Stimulated activated naive B cell treated with anti-CD40 and anti-IgM and Interleukin-4, amounts not matched to agents 10 μg/mL and 1 μg/mL and 100 μg/mL, for 72 hours (primary cell): Measurements from ENCODE around the gene CCDC192.

ENCODE experiments used
- ATAC-seq, 2 donors: fragments of 150-1000 bp; cut with Tn5 transposase; replicated peaks; 2 replicates each; pipeline ENCODE4 v1.10.0; 2021; ENCODE audit warnings: moderate library complexity in 1 of 2
- DNase-seq: peaks from one replicate; pipeline ENCODE4 v3.0.0; 2021
- H3K27ac Mint-ChIP-seq: one replicate; pipeline ENCODE4 v1.8.0; 2022; ENCODE audit warnings: mild to moderate bottlenecking, mixed read lengths
- H3K27me3 Mint-ChIP-seq, 2 donors: one replicate each; pipeline ENCODE4 v1.8.0; 2022; ENCODE audit warnings: mixed read lengths in 2 of 2
- H3K36me3 Mint-ChIP-seq, 2 donors: one replicate each; pipeline ENCODE4 v1.8.0; 2022; ENCODE audit warnings: mixed read lengths in 2 of 2, mild to moderate bottlenecking in 1 of 2
- H3K4me1 Mint-ChIP-seq, 2 donors: one replicate each; pipeline ENCODE4 v1.8.0; 2022; ENCODE audit warnings: mixed read lengths in 2 of 2, mild to moderate bottlenecking in 1 of 2
- H3K4me3 Mint-ChIP-seq, 2 donors: one replicate each; pipeline ENCODE4 v1.8.0; 2022; ENCODE audit warnings: mild to moderate bottlenecking in 2 of 2, mixed read lengths in 2 of 2, moderate library complexity in 1 of 2
- H3K9me3 Mint-ChIP-seq, 2 donors: one replicate each; pipeline ENCODE4 v1.8.0; 2022; ENCODE audit warnings: mixed read lengths in 2 of 2, mild to moderate bottlenecking in 1 of 2

CCDC192 gene

GRCh38 chr5:127894461-127894860, 191.3 kb downstream of the CCDC192 start:
- Mint-ChIP-seq H3K4me1 (no peaks in the 10 kb centered on the region), H3K27me3 (peaks cover 0 to 4% of the 10 kb centered on the region in 2 donors), H3K9me3 (no peaks in the 10 kb centered on the region), H3K27ac (no peak overlapping the region), H3K4me3 (no peak overlapping the region), H3K36me3 (no peaks in the 10 kb centered on the region)
- DNase-seq: no peak
- no peak for ATAC-seq

GRCh38 chr5:127898551-127899213, 195.5 kb downstream of the CCDC192 start:
- H3K9me3 Mint-ChIP-seq: no peaks in the 10 kb centered on the region
- no peaks in the 10 kb centered on the region for H3K36me3 Mint-ChIP-seq
- H3K4me3 Mint-ChIP-seq: no peak overlapping the region
- no peaks in the 10 kb centered on the region for H3K4me1 Mint-ChIP-seq
- H3K27me3 Mint-ChIP-seq: no peaks in the 10 kb centered on the region
- ATAC-seq (no peak), DNase-seq (no peak)
- H3K27ac Mint-ChIP-seq: no peak overlapping the region

- Mint-ChIP-seq H3K4me3 (no peak overlapping the region), H3K36me3 (no peaks in the 10 kb centered on the region), H3K27ac (no peak overlapping the region), H3K27me3 (no peaks in the 10 kb centered on the region), H3K4me1 (no peaks in the 10 kb centered on the region), H3K9me3 (no peaks in the 10 kb centered on the region)
- ATAC-seq (no peak), DNase-seq (no peak)
Measured at GRCh38 chr5:127899214-127899610, 196.0 kb downstream of the CCDC192 start.

GRCh38 chr5:127906562-127907204, 203.5 kb downstream of the CCDC192 start:
- no peak overlapping the region for H3K4me3 Mint-ChIP-seq
- no peaks in the 10 kb centered on the region for H3K4me1 Mint-ChIP-seq
- no peaks in the 10 kb centered on the region for H3K36me3 Mint-ChIP-seq
- DNase-seq: no peak
- H3K27ac Mint-ChIP-seq: no peak overlapping the region
- no peaks in the 10 kb centered on the region for H3K9me3 Mint-ChIP-seq
- H3K27me3 Mint-ChIP-seq: no peaks in the 10 kb centered on the region
- ATAC-seq: no peak

- ATAC-seq (no peak), DNase-seq (no peak)
- H3K27me3 Mint-ChIP-seq: no peaks in the 10 kb centered on the region
- no peaks in the 10 kb centered on the region for H3K9me3 Mint-ChIP-seq
- H3K27ac Mint-ChIP-seq: no peak overlapping the region
- no peak overlapping the region for H3K4me3 Mint-ChIP-seq
- H3K4me1 Mint-ChIP-seq: no peaks in the 10 kb centered on the region
- no peaks in the 10 kb centered on the region for H3K36me3 Mint-ChIP-seq
Measured at GRCh38 chr5:127907907-127908306, 204.7 kb downstream of the CCDC192 start.

- DNase-seq (no peak), ATAC-seq (peak; percentile 82 to 83)
- Mint-ChIP-seq H3K9me3 (no peaks in the 10 kb centered on the region), H3K36me3 (no peaks in the 10 kb centered on the region), H3K27ac (no peak overlapping the region), H3K27me3 (no peaks in the 10 kb centered on the region), H3K4me3 (no peak overlapping the region), H3K4me1 (no peaks in the 10 kb centered on the region)
Measured at GRCh38 chr5:127909066-127909465, 205.9 kb downstream of the CCDC192 start.

GRCh38 chr5:127909821-127910220, 206.6 kb downstream of the CCDC192 start:
- no peak for ATAC-seq
- H3K36me3 Mint-ChIP-seq: no peaks in the 10 kb centered on the region
- no peak overlapping the region for H3K4me3 Mint-ChIP-seq
- DNase-seq: no peak
- no peaks in the 10 kb centered on the region for H3K27me3 Mint-ChIP-seq
- H3K9me3 Mint-ChIP-seq: no peaks in the 10 kb centered on the region
- no peaks in the 10 kb centered on the region for H3K4me1 Mint-ChIP-seq
- no peak overlapping the region for H3K27ac Mint-ChIP-seq

GRCh38 chr5:127910307-127910956, 207.2 kb downstream of the CCDC192 start:
- ATAC-seq: no peak
- H3K27ac Mint-ChIP-seq: no peak overlapping the region

GRCh38 chr5:127911619-127912018, 208.4 kb downstream of the CCDC192 start:
- no peak for DNase-seq
- Mint-ChIP-seq H3K9me3 (no peaks in the 10 kb centered on the region), H3K4me3 (no peak overlapping the region)

More at GRCh38 chr5:127910307-127910956, 207.2 kb downstream of the CCDC192 start:
- Mint-ChIP-seq H3K4me1 (no peaks in the 10 kb centered on the region), H3K27me3 (no peaks in the 10 kb centered on the region), H3K4me3 (no peak overlapping the region), H3K36me3 (no peaks in the 10 kb centered on the region), H3K9me3 (no peaks in the 10 kb centered on the region)
- DNase-seq: no peak

GRCh38 chr5:127912411-127912810, 209.2 kb downstream of the CCDC192 start:
- H3K36me3 Mint-ChIP-seq: no peaks in the 10 kb centered on the region
- no peaks in the 10 kb centered on the region for H3K9me3 Mint-ChIP-seq
- no peak overlapping the region for H3K4me3 Mint-ChIP-seq
- peaks cover 6 to 8% of the 10 kb centered on the region in 2 donors for H3K4me1 Mint-ChIP-seq
- H3K27me3 Mint-ChIP-seq: no peaks in the 10 kb centered on the region
- ATAC-seq: no peak
- DNase-seq: no peak
- H3K27ac Mint-ChIP-seq: no peak overlapping the region

More at GRCh38 chr5:127911619-127912018, 208.4 kb downstream of the CCDC192 start:
- Mint-ChIP-seq H3K4me1 (no peaks in the 10 kb centered on the region), H3K27ac (no peak overlapping the region), H3K27me3 (no peaks in the 10 kb centered on the region), H3K36me3 (no peaks in the 10 kb centered on the region)
- no peak for ATAC-seq

- Mint-ChIP-seq H3K9me3 (no peaks in the 10 kb centered on the region), H3K27ac (peak overlapping the region; percentile 53), H3K36me3 (no peaks in the 10 kb centered on the region), H3K4me1 (peaks cover 6 to 9% of the 10 kb centered on the region in 2 donors), H3K27me3 (no peaks in the 10 kb centered on the region), H3K4me3 (peak overlapping the region in 1 of 2 donors; percentile 11)
- DNase-seq (no peak), ATAC-seq (no peak)
Measured at GRCh38 chr5:127916885-127917573, 213.8 kb downstream of the CCDC192 start.

GRCh38 chr5:127919006-127919796, 216.0 kb downstream of the CCDC192 start:
- H3K27ac Mint-ChIP-seq: no peak overlapping the region
- H3K36me3 Mint-ChIP-seq: no peaks in the 10 kb centered on the region
- ATAC-seq (no peak), DNase-seq (no peak)
- H3K4me1 Mint-ChIP-seq: peaks cover 6 to 9% of the 10 kb centered on the region in 2 donors
- H3K27me3 Mint-ChIP-seq: no peaks in the 10 kb centered on the region
- no peaks in the 10 kb centered on the region for H3K9me3 Mint-ChIP-seq
- no peak overlapping the region for H3K4me3 Mint-ChIP-seq

- no peaks in the 10 kb centered on the region for H3K9me3 Mint-ChIP-seq
- peaks cover 6 to 9% of the 10 kb centered on the region in 2 donors for H3K4me1 Mint-ChIP-seq
- no peaks in the 10 kb centered on the region for H3K36me3 Mint-ChIP-seq
- DNase-seq: no peak
- no peak overlapping the region for H3K27ac Mint-ChIP-seq
- H3K27me3 Mint-ChIP-seq: no peaks in the 10 kb centered on the region
- no peak overlapping the region for H3K4me3 Mint-ChIP-seq
- no peak for ATAC-seq
Measured at GRCh38 chr5:127919818-127920217, 216.6 kb downstream of the CCDC192 start.

- Mint-ChIP-seq H3K9me3 (no peaks in the 10 kb centered on the region), H3K27me3 (no peaks in the 10 kb centered on the region), H3K36me3 (no peaks in the 10 kb centered on the region), H3K4me1 (peaks cover 6 to 9% of the 10 kb centered on the region in 2 donors), H3K27ac (no peak overlapping the region), H3K4me3 (no peak overlapping the region)
- DNase-seq (no peak), ATAC-seq (no peak)
Measured at GRCh38 chr5:127920936-127921335, 217.7 kb downstream of the CCDC192 start.
